OCI-LY3 (cell line): Measurements from ENCODE around the gene UGP2.

Source experiments
- CTCF ChIP-seq: fragments of 200-600, 300-600 bp; sonication (generic); IDR thresholded peaks from 2 replicates; pipeline ENCODE4 v1.5.1; 2014; ENCODE audit warnings: antibody characterized with exemption, low read length, low read depth
- EZH2phosphoT487 ChIP-seq: fragments of 200-600 bp; shearing (Covaris generic); IDR thresholded peaks from 2 replicates; pipeline ENCODE4 v1.6.1; 2018; ENCODE audit warnings: antibody characterized with exemption, mixed run types, low read depth

DNA sequence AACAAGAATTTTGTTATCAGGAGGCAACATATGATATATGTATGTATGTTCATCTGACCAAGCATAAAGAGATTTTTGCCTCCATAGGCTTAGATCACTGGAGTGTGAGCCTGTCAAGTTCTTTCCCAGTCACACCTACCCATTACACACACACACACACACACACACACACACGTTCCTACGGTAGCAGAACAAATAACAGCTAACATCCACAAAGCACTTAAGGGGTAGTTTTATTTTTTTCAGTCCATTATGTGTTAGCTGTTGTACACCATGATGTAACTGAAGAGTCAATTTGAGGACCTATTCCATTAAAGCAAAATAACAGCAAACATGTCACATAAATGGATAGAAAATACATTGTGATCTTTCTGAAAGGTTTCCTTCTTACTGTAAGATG is 39.5 kb downstream of the UGP2 start:
- TF ChIP-seq CTCF: no peak
- TF ChIP-seq EZH2phosphoT487: no peak
